ENCODE results near the gene WNK1.

DNA sequence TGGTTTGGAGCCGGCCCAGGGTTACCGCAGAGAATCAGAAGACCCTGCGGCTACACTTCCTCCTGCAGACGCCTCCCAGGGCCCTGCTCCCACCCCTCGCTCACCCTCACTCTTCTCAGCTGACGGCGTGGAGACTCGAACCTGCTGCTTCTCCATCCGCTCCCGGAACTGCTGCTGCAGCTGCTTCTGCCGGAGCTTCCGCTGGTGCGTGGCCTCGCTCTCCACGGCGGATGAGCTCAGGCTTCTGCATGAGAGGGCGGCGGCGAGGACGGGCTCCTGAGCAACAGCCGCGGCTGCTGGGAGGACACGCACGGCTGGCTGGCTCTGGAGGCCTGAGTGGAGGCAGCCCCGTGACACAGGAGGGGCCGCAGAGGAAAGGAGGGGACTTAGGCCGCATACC lies 163.9 kb downstream of the WNK1 start:
- TF ChIP-seq, protein P1, sequence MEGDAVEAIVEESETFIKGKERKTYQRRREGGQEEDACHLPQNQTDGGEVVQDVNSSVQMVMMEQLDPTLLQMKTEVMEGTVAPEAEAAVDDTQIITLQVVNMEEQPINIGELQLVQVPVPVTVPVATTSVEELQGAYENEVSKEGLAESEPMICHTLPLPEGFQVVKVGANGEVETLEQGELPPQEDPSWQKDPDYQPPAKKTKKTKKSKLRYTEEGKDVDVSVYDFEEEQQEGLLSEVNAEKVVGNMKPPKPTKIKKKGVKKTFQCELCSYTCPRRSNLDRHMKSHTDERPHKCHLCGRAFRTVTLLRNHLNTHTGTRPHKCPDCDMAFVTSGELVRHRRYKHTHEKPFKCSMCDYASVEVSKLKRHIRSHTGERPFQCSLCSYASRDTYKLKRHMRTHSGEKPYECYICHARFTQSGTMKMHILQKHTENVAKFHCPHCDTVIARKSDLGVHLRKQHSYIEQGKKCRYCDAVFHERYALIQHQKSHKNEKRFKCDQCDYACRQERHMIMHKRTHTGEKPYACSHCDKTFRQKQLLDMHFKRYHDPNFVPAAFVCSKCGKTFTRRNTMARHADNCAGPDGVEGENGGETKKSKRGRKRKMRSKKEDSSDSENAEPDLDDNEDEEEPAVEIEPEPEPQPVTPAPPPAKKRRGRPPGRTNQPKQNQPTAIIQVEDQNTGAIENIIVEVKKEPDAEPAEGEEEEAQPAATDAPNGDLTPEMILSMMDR (IDR thresholded peaks at IDR 0.05; ENCODE audit: poor library complexity, severe bottlenecking), result no peak
- no peak for TF ChIP-seq EP300 (conservative IDR thresholded peaks at IDR 0.05; ENCODE audit: poor library complexity, severe bottlenecking)
- TF ChIP-seq EZH2 (IDR thresholded peaks at IDR 0.05; ENCODE audit: borderline replicate concordance, insufficient read depth, low read length, poor library complexity, severe bottlenecking), result no peak
- TF ChIP-seq MXI1 (conservative IDR thresholded peaks at IDR 0.05; ENCODE audit: poor library complexity, severe bottlenecking), result no peak
